Activated naive CD4-positive, alpha-beta T cell (primary cell): Measurements from ENCODE around the gene FREY1.

ENCODE experiments used
- DNase-seq, 4 experiments: peaks; one replicate each; lab custom pipeline; 2025; lab: John Stamatoyannopoulos, UW

Gene FREY1

DNA sequence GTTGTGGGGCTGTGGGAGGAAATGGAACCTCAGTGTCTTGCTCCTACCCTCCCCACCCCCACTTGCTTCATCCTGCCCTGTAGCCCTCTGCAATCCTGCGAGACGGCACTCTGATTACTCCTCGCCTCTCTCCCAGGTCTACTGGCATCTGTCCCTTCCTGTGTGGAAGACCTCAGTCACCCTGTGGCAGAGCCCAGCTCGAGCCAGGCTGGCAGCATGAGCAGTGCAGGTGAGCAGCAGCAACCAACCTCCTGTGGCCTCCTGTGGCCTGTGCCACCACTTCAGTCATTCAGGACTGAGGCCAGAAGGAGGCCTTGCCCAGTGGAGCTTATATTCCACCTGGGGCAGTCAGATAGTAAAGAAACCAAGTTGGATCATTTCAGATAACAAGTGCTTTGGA is 36.4 kb downstream of the FREY1 start:
- DNase-seq, result no peak

DNA sequence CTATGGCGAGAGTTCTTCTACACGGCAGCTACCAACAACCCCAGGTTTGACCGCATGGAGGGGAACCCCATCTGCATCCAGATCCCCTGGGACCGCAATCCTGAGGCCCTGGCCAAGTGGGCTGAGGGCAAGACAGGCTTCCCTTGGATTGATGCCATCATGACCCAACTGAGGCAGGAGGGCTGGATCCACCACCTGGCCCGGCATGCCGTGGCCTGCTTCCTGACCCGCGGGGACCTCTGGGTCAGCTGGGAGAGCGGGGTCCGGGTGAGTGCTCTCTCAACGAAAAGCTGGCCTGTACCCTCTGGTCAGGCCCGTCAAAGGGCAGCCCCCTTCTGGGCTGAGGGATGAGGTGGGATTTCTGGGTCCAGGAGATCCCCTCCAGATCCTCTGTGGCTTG is 37.5 kb downstream of the FREY1 start:
- DNase-seq, result no peak

DNA sequence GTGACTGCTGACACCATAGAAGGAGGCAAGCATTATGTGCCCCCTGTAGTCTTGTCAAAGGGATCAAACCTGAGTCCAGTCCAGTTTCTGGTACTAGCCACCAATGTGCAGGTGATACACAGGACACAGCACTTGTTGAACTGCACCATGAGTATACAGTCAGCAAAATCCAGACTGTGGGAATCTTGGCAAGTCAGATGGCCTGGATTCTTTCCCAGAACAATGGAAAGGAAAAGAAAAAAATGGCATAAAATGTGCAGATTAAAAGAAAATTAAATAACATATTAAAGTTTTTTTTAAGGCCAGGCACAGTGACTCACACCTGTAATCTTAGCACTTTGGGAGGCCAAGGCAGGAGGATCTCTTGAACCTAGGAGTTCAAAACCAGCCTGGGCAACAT is 43.0 kb downstream of the FREY1 start:
- no peak for DNase-seq

DNA sequence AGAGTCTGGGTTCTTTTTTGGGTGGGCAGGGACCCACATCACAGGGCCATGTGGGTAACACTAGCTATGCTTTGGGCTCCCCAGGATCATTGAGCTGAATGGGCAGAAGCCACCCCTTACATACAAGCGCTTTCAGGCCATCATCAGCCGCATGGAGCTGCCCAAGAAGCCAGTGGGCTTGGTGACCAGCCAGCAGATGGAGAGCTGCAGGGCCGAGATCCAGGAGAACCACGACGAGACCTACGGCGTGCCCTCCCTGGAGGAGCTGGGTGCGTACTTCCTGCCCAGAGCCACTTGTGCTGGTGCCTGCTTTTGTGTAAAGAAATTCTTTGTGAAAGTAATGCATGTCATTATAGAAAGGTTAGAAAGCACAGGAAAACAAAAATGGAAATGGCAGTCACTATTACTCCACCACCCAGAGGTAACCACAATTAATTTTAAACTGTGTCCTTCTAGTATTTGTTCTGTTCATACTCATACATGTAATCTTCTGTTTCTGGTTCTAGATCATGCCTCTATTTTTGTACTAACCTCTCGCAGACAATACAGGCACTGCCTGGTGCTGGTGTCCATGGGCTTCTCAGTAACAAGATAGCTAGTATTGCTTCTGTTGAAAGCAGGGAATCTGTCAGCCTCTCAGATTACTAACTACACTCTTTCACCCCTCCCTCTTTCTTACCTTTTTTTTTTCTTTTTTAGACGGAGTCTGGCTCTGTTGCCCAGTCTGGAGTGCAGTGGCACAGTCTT is 46.1 kb downstream of the FREY1 start:
- DNase-seq, result no peak

DNA sequence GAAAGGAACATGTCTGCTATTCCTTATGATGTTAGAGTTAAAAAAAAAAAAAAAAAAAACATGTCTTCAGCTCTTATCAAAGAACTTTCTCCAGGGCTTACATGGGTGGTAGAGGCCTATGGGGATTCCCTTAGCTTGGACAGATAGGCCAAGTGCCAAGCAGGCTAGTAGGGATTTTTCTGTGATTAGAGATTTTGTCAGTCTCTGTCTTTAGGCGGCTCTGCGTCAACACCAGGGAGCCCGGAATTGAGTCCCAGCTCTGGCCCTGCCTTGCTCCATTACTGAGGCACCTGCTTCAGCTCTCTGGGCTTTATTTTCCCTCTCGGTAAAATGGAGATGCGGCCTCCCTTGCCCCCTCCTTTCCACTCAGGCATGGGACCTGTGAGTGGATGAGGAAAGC is 46.7 kb downstream of the FREY1 start:
- no peak for DNase-seq

DNA sequence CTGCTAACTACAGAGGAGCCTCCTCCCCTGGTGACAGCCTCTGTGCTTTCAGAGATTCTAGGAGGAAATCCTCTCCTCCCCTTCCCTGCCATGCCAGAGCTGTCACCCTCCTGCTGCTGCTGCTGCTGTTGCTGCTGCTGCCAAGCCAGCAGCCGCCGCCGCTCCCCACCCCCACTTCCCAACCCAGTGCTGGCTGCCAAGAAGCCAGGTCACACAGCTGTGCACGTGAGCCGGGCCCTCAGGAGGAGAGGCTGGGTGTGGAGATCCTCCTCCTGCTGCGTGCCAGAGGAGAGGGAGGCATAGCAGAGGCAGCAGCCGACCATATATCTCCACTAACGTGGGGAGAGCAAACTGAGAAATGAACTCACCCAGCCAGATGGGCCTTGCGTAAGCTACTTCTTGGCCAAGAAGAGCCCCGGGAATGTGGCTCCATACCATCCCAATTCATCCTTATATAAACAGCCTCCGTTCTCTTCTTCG is 47.4 kb downstream of the FREY1 start:
- no peak for DNase-seq

DNA sequence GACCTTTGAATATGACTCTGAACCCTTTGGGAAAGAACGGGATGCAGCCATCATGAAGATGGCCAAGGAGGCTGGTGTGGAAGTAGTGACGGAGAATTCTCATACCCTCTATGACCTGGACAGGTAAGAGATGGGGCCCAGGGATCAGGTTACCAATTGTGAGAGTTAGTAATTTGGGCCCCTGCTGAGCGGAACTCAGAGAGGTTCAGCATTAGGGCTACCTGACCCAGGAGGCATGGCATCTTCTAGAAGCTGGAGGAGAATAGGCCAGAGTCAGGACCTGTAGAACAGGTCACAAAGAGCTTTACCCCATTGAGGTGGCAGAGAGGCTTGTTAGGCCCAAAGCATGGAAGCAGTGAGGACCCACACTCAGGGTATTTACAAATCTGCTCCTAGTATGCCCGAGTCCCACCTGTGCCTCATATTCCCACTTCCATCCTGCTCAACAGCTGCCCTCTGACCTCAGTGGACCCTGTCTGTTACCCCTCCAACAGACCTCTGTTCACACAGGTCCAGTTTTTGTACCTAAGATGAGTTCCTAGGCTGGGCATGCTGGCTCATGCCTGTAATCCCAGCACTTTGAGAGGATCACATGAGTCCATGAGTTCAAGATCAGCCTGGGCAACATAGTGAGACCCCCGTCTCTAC is 48.2 kb downstream of the FREY1 start:
- DNase-seq, result no peak

DNA sequence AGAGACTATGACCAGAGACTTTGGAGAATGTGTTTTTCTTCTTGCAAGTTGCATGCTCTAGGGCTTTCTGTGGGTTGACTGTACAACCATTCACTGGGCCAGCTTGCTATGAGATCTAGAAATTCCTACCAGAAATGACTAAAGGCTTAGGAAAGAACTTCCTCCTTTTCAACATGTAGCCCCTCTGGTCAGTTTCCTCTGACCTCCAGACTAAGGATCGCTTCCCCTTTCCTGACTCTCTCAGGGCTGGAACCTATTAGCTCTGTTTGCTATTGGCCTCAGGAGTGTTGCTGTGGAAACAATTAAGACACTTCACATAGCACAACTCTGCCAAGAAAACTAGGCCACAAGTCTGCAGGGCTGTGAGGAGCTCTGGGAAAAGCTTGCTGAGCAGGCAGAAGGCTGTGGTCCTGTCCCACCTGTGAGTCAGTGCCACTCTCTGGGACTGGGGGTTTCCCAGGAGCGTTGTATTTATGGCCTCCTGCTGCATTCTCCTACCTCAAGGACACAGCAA is 49.1 kb downstream of the FREY1 start:
- DNase-seq, result no peak
